ENCODE results near the gene NAIP. TPM values are rescaled to one million over a fixed set of nuclear protein-coding genes. Genes with fewer than 3 reads are reported as not detected.
"Not testable (repeated sequence)": the region's sequence is repeated elsewhere in the genome, so short reads cannot be mapped to it uniquely, and the experiment has no call there.

NAIP gene, protein sequence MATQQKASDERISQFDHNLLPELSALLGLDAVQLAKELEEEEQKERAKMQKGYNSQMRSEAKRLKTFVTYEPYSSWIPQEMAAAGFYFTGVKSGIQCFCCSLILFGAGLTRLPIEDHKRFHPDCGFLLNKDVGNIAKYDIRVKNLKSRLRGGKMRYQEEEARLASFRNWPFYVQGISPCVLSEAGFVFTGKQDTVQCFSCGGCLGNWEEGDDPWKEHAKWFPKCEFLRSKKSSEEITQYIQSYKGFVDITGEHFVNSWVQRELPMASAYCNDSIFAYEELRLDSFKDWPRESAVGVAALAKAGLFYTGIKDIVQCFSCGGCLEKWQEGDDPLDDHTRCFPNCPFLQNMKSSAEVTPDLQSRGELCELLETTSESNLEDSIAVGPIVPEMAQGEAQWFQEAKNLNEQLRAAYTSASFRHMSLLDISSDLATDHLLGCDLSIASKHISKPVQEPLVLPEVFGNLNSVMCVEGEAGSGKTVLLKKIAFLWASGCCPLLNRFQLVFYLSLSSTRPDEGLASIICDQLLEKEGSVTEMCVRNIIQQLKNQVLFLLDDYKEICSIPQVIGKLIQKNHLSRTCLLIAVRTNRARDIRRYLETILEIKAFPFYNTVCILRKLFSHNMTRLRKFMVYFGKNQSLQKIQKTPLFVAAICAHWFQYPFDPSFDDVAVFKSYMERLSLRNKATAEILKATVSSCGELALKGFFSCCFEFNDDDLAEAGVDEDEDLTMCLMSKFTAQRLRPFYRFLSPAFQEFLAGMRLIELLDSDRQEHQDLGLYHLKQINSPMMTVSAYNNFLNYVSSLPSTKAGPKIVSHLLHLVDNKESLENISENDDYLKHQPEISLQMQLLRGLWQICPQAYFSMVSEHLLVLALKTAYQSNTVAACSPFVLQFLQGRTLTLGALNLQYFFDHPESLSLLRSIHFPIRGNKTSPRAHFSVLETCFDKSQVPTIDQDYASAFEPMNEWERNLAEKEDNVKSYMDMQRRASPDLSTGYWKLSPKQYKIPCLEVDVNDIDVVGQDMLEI (N-terminal part only)
- polyA plus RNA-seq (ENCODE audit: insufficient read length in 3 of 3): 10 to 100 TPM; 21.6 to 30.7 (median 27.1) TPM
- long read RNA-seq, donor 1, partial matches to known transcripts: 6 of 6 reads
- long read RNA-seq, donor 1, other reads (novel, unspliced or antisense): 0 of 6 reads
- long read RNA-seq, donor 2: 0 reads
- long read RNA-seq, donor 3, full-length matches to known transcripts: 1 of 1 reads
- long read RNA-seq, donor 3, partial matches to known transcripts: 0 of 1 reads
- long read RNA-seq, donor 3, other reads (novel, unspliced or antisense): 0 of 1 reads
- long read RNA-seq, donor 4: 0 reads
- long read RNA-seq, donor 5: 0 reads
- long read RNA-seq, donor 6, full-length matches to known transcripts: 1 of 1 reads
- long read RNA-seq, donor 6, partial matches to known transcripts: 0 of 1 reads
- long read RNA-seq, donor 6, other reads (novel, unspliced or antisense): 0 of 1 reads
- long read RNA-seq, donor 7: 0 reads
- long read RNA-seq, donor 8: 0 reads
- long read RNA-seq, donor 9: 0 reads
- long read RNA-seq, donor 10: 0 reads
- long read RNA-seq, donor 11, full-length matches to known transcripts: 1 of 1 reads
- long read RNA-seq, donor 11, partial matches to known transcripts: 0 of 1 reads
- long read RNA-seq, donor 11, other reads (novel, unspliced or antisense): 0 of 1 reads
- long read RNA-seq, donor 12, partial matches to known transcripts: 14 of 14 reads
- long read RNA-seq, donor 12, other reads (novel, unspliced or antisense): 0 of 14 reads
- long read RNA-seq, donor 13: 0 reads
- long read RNA-seq, donor 14: 0 reads
- long read RNA-seq, donor 15: 0 reads
- long read RNA-seq, donor 16, full-length matches to known transcripts: 3 of 3 reads
- long read RNA-seq, donor 16, partial matches to known transcripts: 0 of 3 reads
- long read RNA-seq, donor 16, other reads (novel, unspliced or antisense): 0 of 3 reads

DNA sequence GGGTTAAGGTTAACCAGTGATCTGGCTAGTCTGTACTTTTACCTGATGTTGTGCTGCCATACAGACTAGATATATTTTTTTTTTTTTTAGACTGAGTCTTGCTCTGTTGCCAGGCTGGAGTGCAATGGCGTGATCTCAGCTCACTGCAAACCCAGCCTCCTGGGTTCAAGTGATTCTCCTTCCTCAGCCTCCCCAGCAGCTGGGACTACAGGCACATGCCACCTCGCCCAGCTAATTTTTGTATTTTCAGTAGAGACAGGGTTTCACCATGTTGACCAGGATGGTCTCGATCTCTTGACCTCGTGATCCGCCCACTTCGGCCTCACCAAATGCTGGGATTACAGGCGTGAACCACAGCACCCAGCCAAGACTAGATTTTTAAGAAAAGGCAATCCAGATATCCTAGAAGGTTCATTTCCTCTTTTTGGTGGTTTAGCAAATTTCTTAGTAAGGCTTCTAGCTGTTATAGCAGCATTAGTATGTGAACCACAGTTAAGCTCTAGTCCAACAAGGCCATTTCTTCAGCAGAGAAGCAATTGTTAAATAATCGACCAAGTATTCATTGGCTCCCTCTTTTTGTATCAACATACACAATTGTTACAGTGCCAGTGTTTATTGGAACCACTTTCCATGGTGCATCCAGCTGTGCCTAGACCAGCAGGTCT is at the start of gene NAIP:
Gene NAIP (minus strand): TSS at position 51 of the 665 bp plus-strand sequence. CDS start 12,424 bp downstream, outside the sequence.
- not testable (repeated sequence) for DNase-seq (ENCODE audit: extremely low read depth in 1 of 11, low read depth in 9 of 11, low spot score in 4 of 11)

DNA sequence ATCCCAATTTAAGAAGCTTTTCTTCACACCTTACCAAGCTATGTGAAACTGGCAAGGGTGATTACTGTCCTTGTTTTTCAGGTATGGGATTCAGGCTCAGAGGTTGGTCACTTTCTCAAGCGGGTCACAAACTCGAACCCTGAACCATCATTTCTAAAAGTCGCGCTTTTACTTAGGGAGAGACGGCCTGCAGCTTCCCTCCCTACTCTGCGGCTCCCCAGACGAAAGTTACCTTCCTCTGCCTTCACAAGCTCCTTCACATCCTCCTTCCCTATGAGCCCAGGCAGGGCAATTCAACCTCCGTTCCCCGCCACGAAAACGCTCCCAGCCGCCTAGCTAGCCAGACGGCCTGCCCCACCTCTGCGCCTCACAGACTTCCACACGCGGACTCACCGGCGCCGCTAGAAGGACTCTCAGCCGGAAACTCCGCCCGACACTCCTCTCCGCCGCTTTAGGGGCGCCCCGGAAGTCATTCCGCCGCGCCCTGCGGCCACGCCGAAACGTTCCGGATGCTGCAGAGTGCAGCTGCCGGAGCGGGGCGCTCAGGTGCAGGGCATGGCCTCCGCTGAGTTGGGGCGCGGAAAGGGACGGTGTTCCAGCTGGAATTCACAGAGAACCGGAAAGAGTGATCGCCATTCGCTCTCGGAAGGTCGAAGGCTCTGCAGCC is 42.3 kb upstream of the NAIP start, which contains the start of gene GTF2H2:
Gene GTF2H2 (minus strand): TSS at position 415 of the 667 bp plus-strand sequence. CDS start 4,913 bp downstream, outside the sequence.
- not testable (repeated sequence) for DNase-seq (ENCODE audit: extremely low read depth in 1 of 11, low read depth in 9 of 11, low spot score in 4 of 11)

DNA sequence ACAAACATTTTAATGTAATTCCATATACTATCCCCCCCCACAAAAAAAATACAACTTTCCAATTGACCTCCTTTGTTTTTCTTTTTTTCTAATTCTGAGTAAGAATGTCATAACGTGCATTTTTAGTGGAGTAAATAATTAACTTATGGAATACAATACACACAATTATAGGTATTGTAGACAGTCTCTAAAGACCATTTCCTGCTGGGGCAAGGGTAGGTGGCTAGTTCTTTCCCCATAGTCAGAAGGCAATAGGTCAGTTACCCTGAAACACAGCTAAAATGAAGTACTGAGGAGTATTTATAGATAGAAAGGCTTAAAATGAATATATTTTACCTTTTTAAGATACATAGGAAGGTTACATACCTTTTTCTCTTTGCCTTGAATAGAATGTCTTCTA is 36.2 kb upstream of the NAIP start:
- DNase-seq (ENCODE audit: extremely low read depth in 1 of 11, low read depth in 9 of 11, low spot score in 4 of 11): not testable (repeated sequence)

DNA sequence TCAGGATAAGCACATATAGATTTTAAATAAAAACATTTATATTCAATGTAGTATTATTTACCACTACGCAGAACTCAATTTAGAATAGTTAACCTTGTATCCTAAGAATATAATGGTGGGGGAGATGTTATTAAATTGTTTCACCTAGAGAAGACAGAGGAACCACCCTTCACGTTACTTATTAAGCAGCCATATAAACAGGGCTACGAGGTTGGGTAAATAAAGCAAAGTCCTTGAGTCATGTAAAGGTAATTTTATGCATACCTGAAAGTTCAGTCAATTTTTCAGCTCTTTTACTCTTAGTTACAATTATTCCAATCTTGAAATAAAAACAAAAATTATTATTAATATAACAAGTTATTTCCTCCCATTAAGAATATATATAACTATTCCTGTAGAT is 34.3 kb upstream of the NAIP start:
- DNase-seq (ENCODE audit: extremely low read depth in 1 of 11, low read depth in 9 of 11, low spot score in 4 of 11): not testable (repeated sequence)

DNA sequence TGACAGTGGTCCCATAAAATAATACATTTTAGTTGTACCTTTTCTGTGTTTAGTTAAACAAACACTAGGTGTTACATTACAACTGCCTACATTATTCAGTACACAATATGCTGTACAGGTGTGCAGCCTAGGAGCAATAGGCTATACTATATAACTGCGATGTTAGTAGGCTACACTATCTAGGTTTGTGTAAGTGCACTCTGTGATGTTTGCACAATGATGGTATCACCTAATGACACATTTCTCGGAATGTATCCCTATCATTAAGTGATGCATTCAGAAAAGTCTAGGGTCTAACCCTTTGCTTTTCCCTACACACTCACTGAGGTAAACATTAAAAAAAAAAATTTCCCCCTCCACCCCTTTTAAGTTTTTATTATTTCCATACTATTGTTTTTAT is 19.7 kb upstream of the NAIP start:
- DNase-seq (ENCODE audit: extremely low read depth in 1 of 11, low read depth in 9 of 11, low spot score in 4 of 11): not testable (repeated sequence)

DNA sequence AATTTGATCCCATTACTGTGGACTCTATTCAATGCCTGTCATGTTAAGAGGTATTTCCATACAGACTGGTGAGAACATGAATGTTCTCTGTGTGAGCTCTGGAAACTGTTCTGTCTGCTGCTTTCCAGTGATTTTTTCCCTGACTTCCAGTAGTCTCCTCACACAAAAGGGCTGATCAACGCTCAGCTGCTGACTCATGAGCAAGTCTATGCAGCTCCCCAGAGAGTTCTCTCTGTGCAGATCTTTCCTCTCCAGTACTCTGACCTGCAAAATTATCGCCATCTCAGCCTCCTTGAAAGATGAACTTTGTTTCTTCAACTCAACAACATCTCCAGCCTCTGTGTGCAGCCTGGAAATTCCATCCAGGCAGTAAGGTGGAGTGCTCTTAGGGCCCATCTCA is 19.0 kb upstream of the NAIP start:
- DNase-seq (ENCODE audit: extremely low read depth in 1 of 11, low read depth in 9 of 11, low spot score in 4 of 11): not testable (repeated sequence)

DNA sequence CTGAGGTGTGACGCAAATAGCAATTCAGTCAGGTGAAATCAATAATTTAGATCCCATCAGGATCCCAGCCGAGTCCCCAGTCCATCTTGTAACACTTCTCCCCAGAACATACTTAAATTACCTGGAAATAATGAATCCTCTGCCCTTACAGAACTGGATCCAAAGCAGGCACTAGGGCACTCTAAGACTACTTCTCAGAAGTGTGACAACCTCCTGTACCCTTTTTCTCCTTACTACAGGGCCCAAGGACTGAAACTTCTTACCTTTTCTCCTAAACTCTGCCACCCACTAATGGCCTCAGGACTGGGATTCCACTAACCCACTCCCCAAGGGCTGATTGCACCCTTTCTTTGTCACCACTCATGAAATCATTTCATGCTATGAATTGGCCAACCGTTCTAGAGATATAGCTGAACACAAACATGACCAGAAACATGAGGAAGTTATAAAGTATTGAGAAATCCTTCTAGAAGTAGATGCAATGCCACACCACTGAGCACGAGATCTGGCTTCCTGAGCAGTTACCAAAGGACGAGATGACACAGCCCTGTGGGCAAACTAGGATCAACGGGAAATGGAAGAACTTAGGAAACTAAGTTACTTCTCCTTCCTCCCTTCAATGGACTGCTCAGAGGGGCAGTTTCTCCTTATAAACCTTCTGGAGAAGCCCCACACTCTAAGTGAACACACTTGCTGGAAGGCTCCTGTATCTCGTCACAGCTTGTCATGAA is 6.1 kb upstream of the NAIP start:
- not testable (repeated sequence) for DNase-seq (ENCODE audit: extremely low read depth in 1 of 11, low read depth in 9 of 11, low spot score in 4 of 11)

DNA sequence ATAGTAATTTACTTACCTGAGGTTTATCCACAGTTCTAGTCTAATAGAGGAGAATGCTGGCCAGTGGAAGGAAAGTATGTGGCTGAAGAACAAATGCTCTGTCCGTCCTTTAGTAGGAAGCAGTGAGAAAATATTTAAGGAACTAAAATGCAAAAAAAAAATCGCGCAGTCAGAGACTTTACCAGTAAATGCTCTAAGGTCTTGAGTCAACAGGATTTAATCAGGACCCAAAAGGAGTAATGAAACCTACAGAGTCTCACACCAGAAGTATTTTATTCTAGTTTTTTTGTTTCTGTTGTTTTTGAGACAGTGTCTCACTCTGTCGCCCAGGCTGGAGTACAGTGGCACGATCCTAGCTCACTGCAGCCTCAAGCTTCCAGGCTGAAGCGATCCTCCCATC is 4.5 kb downstream of the NAIP start:
- not testable (repeated sequence) for DNase-seq (ENCODE audit: extremely low read depth in 1 of 11, low read depth in 9 of 11, low spot score in 4 of 11)

DNA sequence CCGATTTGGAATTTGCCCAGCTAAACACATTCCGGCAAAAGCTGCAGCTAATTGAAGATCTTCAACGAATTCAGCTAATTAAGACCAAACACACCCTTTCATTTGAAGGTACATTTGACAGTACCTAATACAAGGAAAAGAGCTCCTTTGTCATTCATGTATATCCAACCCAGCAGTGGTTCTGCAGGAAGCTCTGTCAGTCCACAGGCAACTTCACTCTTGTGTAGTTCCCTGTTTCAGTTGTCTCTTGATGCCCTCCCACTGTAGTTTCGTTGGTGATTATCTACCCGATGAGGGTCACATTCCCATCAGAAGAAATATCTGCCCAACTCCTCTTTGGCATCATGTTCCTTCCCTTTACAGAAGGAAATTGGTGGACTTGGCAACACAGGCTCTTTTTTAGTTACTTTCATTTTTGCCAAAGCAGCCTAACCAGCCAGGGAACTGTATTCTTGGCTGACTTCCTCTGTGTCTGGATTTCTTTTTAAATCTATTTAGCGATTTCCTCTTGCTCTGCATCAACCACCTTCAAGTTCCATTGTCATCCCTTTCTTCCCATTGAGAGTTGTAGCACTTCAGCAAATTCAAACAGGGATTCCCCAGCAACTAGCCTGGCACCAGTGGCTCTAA is 6.6 kb downstream of the NAIP start:
- DNase-seq (ENCODE audit: extremely low read depth in 1 of 11, low read depth in 9 of 11, low spot score in 4 of 11): not testable (repeated sequence)

DNA sequence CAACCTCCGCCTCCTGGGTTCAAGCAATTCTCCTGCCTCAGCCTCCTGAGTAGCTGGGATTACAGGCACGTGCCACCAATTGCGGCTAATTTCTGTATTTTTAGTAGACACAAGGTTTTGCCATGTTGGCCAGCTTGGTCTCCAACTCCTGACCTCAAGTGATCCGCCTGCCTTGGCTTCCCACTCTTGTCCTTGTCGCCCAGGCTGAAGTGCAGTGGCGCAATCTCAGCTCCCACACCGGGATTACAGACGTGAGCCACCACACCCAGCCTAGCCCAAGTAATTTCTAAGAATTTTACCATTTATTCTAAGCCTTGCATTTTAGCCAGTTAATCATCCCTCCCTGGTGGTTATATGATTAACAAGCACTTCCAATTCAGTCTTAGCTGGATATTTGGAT is 11.0 kb downstream of the NAIP start:
- DNase-seq (ENCODE audit: extremely low read depth in 1 of 11, low read depth in 9 of 11, low spot score in 4 of 11): no peak

DNA sequence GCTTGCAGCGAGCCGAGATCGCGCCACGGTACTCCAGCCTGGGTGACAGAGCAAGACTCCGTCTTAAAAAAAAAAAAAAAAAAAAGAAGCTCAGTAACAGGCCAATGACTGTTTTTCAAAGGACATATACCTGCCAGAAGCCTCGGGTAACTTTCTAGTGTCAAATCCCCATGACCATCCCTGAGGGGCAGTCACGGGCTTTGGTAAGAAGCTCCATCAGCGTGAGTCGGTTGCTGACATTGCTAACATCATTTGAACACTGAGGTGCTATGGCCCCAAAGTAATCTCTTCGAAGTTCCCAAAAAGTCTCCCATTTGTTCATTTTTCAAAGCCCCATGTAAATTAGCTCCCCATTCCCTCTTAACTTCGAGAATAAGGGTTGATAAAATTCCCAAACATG is 11.6 kb downstream of the NAIP start:
- DNase-seq (ENCODE audit: extremely low read depth in 1 of 11, low read depth in 9 of 11, low spot score in 4 of 11): no peak

DNA sequence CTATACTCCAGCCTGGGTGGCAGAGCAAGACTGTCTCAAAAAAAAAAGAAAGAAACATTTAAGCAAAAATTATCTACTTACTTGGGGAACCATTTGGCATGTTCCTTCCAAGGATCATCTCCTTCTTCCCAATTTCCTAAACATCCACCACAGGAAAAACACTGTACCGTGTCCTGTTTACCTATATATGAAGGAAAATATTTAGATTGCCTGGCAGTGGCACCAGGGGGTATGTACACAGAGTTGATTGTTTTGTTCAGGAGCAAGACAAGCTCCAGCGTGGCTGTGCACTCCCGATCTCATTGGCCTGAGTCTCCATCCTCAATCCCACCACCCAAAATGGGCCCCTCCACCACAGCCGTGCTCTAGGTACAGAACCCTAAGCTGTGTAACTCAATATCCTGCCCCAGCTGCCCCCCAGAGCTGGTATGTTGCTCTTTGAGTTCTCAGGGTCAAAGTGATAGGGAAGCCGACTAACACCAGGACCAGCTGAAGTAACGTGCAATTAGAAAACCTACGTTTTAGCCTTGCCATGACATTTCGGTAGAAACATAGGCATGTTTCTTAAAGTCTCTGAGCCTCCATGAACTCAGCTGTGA is 13.8 kb downstream of the NAIP start:
- no peak for DNase-seq (ENCODE audit: extremely low read depth in 1 of 11, low read depth in 9 of 11, low spot score in 4 of 11)

DNA sequence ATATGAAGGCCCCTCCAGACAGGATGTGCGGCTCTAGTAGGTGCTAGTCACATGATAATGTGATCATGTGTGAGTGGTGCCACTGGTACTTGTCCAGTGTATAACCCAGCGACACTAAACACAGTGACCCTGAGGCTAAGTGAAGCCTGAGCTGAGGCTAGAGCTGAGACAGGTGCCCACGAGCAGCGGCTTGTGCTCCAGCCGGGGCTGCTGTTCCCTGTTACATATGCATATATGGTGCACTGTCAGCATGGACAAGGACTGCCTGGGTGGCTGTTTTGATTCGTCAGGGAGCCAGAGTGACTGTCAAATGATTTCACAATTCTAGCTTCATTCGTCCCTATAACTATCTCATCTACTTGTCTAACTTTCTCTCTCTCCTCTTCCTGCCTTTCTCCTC is 18.2 kb downstream of the NAIP start:
- DNase-seq (ENCODE audit: extremely low read depth in 1 of 11, low read depth in 9 of 11, low spot score in 4 of 11): not testable (repeated sequence)

DNA sequence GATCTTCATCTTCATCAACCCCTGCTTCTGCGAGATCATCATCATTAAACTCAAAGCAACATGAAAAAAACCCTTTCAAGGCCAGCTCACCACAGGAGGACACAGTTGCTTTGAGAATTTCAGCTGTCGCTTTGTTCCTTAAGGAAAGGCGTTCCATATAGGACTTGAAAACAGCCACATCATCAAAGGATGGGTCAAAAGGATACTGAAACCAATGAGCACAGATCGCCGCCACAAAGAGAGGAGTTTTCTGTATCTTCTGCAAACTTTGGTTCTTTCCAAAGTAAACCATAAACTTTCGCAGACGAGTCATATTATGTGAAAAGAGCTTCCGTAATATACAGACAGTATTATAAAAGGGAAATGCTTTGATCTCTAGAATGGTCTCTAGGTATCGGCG is 40.3 kb downstream of the NAIP start:
- not testable (repeated sequence) for DNase-seq (ENCODE audit: extremely low read depth in 1 of 11, low read depth in 9 of 11, low spot score in 4 of 11)

DNA sequence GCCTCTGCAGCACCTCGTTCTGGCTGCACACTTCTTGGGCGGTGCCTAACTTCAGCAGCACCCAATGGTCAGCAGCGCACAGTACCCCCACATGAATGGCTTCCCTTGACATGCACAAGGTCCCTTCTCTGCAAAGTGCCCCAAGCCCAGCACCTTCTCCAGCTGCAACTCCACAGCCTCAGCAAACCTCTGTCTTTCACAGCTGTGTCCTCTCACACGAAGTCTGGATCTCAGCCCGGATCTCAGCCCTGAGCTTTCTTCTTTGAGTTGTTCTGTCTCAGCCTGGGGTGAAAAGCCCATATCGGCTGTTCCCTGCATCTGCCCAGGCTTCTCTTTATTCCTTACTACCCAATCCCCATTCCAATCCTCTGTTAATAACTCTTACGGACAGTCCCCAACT is 57.9 kb downstream of the NAIP start:
- not testable (repeated sequence) for DNase-seq (ENCODE audit: extremely low read depth in 1 of 11, low read depth in 9 of 11, low spot score in 4 of 11)
